ENCODE results near the gene NFILZ.

Gene NFILZ

GRCh38 chr19:8643860-8644653, 13.6 kb downstream of the NFILZ start:
- no peak for DNase-seq

DNA sequence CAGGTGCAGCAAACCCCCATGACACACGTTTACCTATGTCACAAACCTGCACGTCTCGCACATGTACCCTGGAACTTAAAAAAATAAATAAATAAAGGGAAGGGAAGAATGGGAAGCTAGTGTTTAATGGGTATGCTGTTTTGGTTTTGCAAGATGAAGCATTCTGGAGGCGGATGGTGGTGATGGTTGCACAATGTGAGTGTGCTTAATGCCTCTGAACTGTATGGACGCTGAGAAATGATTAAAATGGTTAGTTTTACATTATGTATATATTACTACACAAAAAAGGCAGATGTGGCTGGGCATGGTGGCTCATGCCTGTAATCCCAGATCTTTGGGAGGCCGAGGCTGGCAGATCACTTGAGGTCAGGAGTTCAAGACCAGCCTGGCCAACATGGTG, 17.8 kb downstream of the NFILZ start:
- DNase-seq: no peak

- peak; percentile 57 for DNase-seq
These were observed 24.3 kb downstream of the NFILZ start for GRCh38 chr19:8654591-8655339.

DNA sequence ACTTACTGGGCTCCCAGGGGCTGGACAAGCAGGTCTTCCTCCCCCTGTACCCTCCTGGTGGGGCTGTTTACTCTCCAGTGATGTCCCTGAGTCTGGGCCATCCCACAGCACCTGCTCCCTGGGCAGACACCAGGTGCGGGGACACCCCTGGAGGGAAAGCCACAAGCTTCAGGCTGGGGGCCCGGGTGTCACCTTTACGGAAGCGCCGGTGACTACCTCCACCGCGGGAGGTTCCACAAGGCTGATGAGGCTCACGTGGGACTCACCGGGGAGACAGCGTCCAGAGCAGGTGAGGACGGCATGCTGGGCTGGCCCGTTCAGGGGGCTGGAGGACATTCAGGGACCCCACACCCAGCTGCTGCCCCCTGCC, 24.9 kb downstream of the NFILZ start:
- peak; percentile 32 for DNase-seq

DNA sequence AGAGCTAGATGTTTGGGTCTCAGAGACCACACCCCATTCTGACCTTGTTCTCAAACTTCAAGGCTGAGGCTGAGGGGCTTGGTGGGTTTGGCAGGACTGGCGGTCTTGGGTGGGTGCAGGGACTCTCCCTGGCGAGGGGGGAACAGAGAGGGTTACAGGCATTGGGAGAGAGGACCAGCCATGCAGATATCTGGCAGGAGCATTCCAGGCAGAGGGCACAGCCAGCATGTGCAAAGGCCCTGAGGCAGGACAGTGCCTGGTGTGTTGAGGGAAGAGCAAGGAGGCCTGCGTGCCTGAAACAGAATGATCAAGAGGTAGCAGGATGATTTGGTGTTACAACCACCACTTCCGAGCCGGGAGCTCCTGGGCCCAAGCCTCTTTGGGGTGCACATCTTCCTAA, 27.4 kb downstream of the NFILZ start:
- no peak for DNase-seq

- no peak for DNase-seq
These were observed 29.5 kb downstream of the NFILZ start for GRCh38 chr19:8659905-8660304.

GRCh38 chr19:8662263-8662662, 31.8 kb downstream of the NFILZ start:
- no peak for DNase-seq

DNA sequence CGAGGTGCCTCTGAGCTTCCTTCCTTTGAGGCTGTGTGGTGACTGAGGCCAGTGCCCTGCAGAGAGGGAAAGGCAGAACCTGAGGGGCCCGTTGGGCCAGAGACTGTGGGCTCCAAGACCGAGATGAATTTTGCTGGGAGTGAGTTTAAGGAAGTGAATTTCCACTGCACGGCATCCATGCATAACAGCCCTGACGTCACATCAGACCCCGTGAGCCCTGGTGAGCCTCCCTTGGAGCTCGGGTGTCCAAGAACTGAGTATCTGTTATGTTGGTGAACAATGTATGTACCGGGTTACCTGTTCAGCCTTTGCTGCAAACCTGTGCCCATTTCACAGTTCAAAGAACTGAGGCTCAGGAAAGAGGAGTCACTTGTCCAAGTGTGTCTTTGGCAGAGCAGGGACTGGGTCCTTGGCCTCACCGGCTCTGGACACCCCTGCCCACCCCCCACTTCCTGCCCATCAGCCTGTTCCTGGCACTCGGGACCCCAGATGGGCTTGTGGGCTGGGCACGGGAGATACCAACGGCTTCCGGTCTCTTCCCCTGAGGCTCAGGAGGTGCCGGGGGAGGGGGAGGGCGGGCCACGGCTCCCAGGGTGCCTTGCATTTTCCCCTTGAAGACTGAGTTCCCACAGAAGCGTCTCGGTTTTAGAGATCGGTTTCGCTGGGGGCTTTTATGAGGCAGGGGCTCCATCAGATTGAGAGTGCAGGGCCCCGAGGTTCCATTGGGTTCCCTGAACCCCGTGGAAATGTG, 33.7 kb downstream of the NFILZ start:
- DNase-seq: peak; percentile 24

DNA sequence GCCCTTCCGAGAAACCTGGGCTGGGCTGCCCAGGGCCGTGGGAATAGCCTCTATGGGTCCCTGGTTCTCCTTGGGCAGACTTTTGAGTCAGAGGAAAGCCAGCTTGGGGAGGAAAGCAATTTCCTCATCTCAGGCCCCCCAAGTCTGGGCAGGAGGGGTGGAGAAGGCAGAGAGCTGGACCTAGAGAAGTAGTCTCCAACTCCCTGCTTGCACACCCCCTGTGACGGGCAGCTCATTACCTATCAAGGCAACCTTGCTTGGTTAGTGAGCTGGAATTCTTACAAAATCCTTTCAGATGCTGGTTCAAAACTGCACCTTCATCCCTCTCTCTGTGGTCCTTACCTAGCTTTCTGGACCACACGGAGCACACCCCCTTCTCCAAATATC, 34.2 kb downstream of the NFILZ start:
- no peak for DNase-seq

- no peak for DNase-seq
These were observed 35.2 kb downstream of the NFILZ start for GRCh38 chr19:8665468-8666213.

DNA sequence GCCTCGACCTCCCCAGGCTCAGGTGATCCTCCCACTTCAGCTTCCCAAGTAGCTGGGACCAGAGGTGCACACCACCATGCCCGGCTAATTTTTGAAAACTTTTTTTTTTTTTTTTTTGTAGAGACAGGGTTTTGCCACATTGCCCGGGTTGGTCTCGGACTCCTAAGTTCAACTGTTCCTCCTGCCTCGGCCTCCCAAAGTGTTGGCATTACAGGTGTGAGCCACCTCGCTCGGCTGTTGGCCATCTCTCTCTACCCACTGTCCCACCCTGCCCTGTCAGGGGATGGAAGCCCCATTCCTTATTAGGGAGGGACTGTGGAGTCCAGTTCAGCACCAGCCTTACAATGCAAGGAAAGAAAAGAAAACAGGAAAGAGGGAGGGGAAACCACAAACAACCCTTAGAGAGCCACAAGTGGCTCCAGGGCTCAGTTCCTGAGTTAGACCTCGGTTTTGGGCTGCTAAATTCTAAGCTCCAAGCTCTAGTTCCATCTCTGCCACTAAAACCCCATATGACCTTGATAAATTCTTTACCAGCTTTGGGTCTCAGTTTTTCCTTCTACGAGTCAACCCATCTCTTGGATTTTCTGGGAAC, 36.5 kb downstream of the NFILZ start:
- DNase-seq: no peak

- no peak for DNase-seq
These were observed 43.0 kb downstream of the NFILZ start for GRCh38 chr19:8673276-8673891.

- DNase-seq: no peak
These were observed 44.6 kb downstream of the NFILZ start for GRCh38 chr19:8675066-8675465.

GRCh38 chr19:8678244-8678807, 47.9 kb downstream of the NFILZ start:
- DNase-seq: no peak

Measured in stimulated activated CD4-positive, alpha-beta T cell treated with anti-CD3 and anti-CD28 coated beads, Interleukin-1b, Interleukin-23, amount 100 ng/mL, for 48 hours (primary cell).